MM.1S (cell line): ENCODE data around the gene MTMR12.

Source experiments
- DNase-seq: peaks from one replicate; pipeline ENCODE4 v3.0.0-alpha.2; 2015
- H2AFZ ChIP-seq: fragments of 300-600 bp; sonication (generic); 2 replicates; pipeline ENCODE4 v1.6.0; 2016; ENCODE audit warnings: antibody characterized with exemption, low read length
- H3F3A ChIP-seq: fragments of 300-600 bp; sonication (generic); 2 replicates; pipeline ENCODE4 v1.6.1; 2016; ENCODE audit warnings: mild to moderate bottlenecking, antibody characterized with exemption, low read length, moderate library complexity, mixed read lengths; ENCODE audit not compliant: insufficient read depth
- H3K27ac ChIP-seq: fragments of 300-600 bp; sonication (generic); 2 replicates; pipeline ENCODE4 v1.5.1; 2016; ENCODE audit warnings: mild to moderate bottlenecking, low read length
- H3K27me3 ChIP-seq: fragments of 300-600 bp; sonication (generic); replicated peaks from 2 replicates; pipeline ENCODE4 v1.6.0; 2016; ENCODE audit warnings: low read length; ENCODE audit not compliant: insufficient read depth
- H3K36me3 ChIP-seq: fragments of 300-600 bp; sonication (generic); replicated peaks from 2 replicates; pipeline ENCODE4 v1.6.1; 2016; ENCODE audit warnings: mild to moderate bottlenecking, low read length, mixed read lengths; ENCODE audit not compliant: insufficient read depth
- H3K4me1 ChIP-seq: fragments of 300-600 bp; sonication (generic); 2 replicates; pipeline ENCODE4 v1.6.1; 2016; ENCODE audit warnings: low read length, mixed read lengths
- H3K4me2 ChIP-seq: fragments of 300-600 bp; sonication (generic); 2 replicates; pipeline ENCODE4 v1.6.0; 2016; ENCODE audit warnings: low read depth, low read length
- H3K4me3 ChIP-seq: fragments of 300-600 bp; sonication (generic); 2 replicates; pipeline ENCODE4 v1.5.1; 2016; ENCODE audit warnings: low read length, mixed read lengths
- H3K79me2 ChIP-seq: fragments of 300-600 bp; sonication (generic); 2 replicates; pipeline ENCODE4 v1.6.1; 2016; ENCODE audit warnings: mixed run types, low read length, mixed read lengths
- H3K9ac ChIP-seq: fragments of 300-600 bp; sonication (generic); 2 replicates; pipeline ENCODE4 v1.6.1; 2016; ENCODE audit warnings: low read length, mixed read lengths
- H3K9me2 ChIP-seq: fragments of 300-600 bp; sonication (generic); replicated peaks from 2 replicates; pipeline ENCODE4 v1.6.1; 2016; ENCODE audit warnings: mild to moderate bottlenecking, low read length, mixed read lengths; ENCODE audit not compliant: insufficient read depth
- H3K9me3 ChIP-seq: fragments of 300-600 bp; sonication (generic); replicated peaks from 2 replicates; pipeline ENCODE4 v1.6.1; 2016; ENCODE audit warnings: mild to moderate bottlenecking, low read length, mixed read lengths; ENCODE audit not compliant: insufficient read depth
- H4K20me1 ChIP-seq: fragments of 300-600 bp; sonication (generic); 2 replicates; pipeline ENCODE4 v1.6.1; 2016; ENCODE audit warnings: mild to moderate bottlenecking, low read length, moderate library complexity, mixed read lengths; ENCODE audit not compliant: insufficient read depth
- EZH2 ChIP-seq: fragments of 300-600 bp; sonication (generic); optimal IDR thresholded peaks from 2 replicates; pipeline ENCODE3; 2017; ENCODE audit warnings: low read depth, mild to moderate bottlenecking, antibody characterized with exemption, low read length, mixed read lengths
- EZH2phosphoT487 ChIP-seq: fragments of 300-600 bp; sonication (generic); IDR thresholded peaks from 2 replicates; pipeline ENCODE4 v1.6.1; 2018; ENCODE audit warnings: antibody characterized with exemption, low read length
- TF ChIP-seq, protein P1 (sequence below): fragments of 300-600 bp; sonication (generic); IDR thresholded peaks from 2 replicates; pipeline ENCODE4 v1.5.1; 2016; ENCODE audit warnings: antibody characterized with exemption, low read length, mixed read lengths

MTMR12 gene

GRCh38 chr5:32258424-32258823 lies 54.3 kb downstream of the MTMR12 start:
- Histone ChIP-seq H4K20me1 (no peaks in the 10 kb centered on the region), H3K27ac (no peak overlapping the region), H3K9me2 (no peaks in the 10 kb centered on the region), H3K79me2 (no peaks in the 10 kb centered on the region), H3K36me3 (peaks cover 6% of the 10 kb centered on the region; the same call in 1 of the 2 replicates), H2AFZ (no peak overlapping the region), H3F3A (no peaks in the 10 kb centered on the region), H3K4me2 (no peak overlapping the region), H3K9ac (no peak overlapping the region), H3K4me3 (no peak overlapping the region), H3K4me1 (peaks cover 5% of the 10 kb centered on the region), H3K27me3 (no peaks in the 10 kb centered on the region), H3K9me3 (no peaks in the 10 kb centered on the region)
- no peak for DNase-seq
- no peak for TF ChIP-seq EZH2phosphoT487
- no peak for TF ChIP-seq EZH2
- TF ChIP-seq, protein P1, sequence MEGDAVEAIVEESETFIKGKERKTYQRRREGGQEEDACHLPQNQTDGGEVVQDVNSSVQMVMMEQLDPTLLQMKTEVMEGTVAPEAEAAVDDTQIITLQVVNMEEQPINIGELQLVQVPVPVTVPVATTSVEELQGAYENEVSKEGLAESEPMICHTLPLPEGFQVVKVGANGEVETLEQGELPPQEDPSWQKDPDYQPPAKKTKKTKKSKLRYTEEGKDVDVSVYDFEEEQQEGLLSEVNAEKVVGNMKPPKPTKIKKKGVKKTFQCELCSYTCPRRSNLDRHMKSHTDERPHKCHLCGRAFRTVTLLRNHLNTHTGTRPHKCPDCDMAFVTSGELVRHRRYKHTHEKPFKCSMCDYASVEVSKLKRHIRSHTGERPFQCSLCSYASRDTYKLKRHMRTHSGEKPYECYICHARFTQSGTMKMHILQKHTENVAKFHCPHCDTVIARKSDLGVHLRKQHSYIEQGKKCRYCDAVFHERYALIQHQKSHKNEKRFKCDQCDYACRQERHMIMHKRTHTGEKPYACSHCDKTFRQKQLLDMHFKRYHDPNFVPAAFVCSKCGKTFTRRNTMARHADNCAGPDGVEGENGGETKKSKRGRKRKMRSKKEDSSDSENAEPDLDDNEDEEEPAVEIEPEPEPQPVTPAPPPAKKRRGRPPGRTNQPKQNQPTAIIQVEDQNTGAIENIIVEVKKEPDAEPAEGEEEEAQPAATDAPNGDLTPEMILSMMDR: no peak

- TF ChIP-seq EZH2 (no peak), EZH2phosphoT487 (no peak)
- TF ChIP-seq, protein P1: no peak
- Histone ChIP-seq H3K4me1 (no peaks in the 10 kb centered on the region), H2AFZ (no peak overlapping the region), H3K4me2 (no peak overlapping the region), H3K36me3 (no peaks in the 10 kb centered on the region), H3K27me3 (no peaks in the 10 kb centered on the region), H3K27ac (no peak overlapping the region), H3K4me3 (no peak overlapping the region), H3K79me2 (no peaks in the 10 kb centered on the region), H3K9me3 (no peaks in the 10 kb centered on the region), H3F3A (no peaks in the 10 kb centered on the region), H4K20me1 (no peaks in the 10 kb centered on the region), H3K9ac (no peak overlapping the region), H3K9me2 (no peaks in the 10 kb centered on the region)
- no peak for DNase-seq
Measured at GRCh38 chr5:32255540-32255900, 57.2 kb downstream of the MTMR12 start.

DNA sequence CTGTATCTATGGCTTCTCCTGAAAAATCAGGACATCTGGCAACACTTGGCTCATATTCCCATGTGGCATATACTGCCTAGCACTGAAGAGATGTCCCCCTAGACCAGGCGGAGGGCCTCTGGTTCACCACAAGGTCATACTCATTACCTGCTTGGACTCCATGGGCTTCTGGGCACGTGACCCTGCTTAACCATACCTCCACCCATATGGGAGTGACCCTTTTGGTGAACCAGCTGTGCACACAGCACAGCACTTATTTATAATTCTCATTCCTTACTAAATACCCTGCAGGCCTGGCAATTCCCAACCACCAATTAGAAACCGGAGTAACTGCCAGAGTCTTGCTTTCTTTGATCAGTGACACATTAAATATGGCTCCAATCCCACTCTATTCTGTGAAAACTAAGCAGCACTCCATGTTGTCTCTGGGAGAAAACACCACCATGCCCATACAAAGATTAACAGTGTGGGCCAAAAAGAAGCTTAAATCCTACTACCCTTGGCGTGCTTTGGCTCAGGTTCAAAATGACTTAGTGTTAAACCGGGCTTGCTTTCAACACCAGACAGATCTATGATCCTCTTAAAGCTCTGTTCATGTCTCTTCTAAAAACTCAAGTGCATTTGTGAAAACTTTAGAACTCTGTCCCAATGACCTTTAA lies 57.7 kb downstream of the MTMR12 start:
- Histone ChIP-seq H2AFZ (no peak overlapping the region), H3K9me2 (no peaks in the 10 kb centered on the region), H3K4me3 (no peak overlapping the region), H3K27me3 (no peaks in the 10 kb centered on the region), H3F3A (no peaks in the 10 kb centered on the region), H4K20me1 (no peaks in the 10 kb centered on the region), H3K79me2 (no peaks in the 10 kb centered on the region), H3K4me1 (no peaks in the 10 kb centered on the region), H3K36me3 (no peaks in the 10 kb centered on the region), H3K9ac (no peak overlapping the region), H3K27ac (no peak overlapping the region), H3K9me3 (no peaks in the 10 kb centered on the region), H3K4me2 (no peak overlapping the region)
- DNase-seq: no peak
- TF ChIP-seq, protein P1: no peak
- no peak for TF ChIP-seq EZH2
- TF ChIP-seq EZH2phosphoT487: no peak
